HG02884 (cell line): ENCODE data around the gene ITPR1.

Experiments
- ATAC-seq: cut with Tn5 transposase; IDR thresholded peaks from one replicate; pipeline ENCODE4 v1.9.1; 2021; ENCODE audit warnings: mild to moderate bottlenecking, moderate library complexity; ENCODE audit not compliant: unreplicated experiment

Gene ITPR1

DNA sequence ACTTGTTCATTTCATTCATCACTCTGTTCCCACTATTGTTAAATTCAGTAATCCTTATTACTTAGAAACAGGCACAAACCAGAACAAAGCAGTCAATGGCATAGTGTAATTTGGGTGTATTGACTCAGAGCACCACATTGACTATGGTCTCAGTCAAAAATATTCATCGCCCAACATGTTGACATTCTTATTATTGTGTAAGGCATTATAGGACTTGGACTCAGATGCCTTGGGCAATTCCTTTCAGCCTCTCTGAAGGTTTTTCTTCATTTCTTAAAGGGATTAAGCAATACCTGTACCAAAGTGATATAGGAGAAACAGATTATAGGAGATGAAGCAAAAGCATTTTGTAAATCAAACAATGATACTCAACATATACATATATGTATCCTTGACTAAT is 371.4 kb downstream of the ITPR1 start:
- ATAC-seq, result no peak

DNA sequence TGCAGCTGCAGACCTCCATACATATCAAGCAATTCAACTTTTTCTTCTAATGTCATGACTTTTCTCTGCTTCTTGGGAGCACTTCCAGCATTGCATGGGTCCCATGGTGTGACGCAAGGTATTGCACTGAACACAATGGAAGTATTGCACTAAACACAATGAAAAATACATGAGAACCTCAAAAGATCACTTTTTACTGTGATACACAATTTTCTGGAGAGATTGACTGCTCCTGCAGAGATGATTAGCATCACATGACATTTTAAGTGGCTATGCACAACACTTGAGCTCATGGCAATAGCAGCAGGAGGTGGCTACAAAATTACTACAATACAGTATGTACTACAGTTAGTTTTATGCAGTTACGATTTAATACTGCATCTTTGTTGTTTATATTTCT is 372.6 kb downstream of the ITPR1 start:
- no peak for ATAC-seq

DNA sequence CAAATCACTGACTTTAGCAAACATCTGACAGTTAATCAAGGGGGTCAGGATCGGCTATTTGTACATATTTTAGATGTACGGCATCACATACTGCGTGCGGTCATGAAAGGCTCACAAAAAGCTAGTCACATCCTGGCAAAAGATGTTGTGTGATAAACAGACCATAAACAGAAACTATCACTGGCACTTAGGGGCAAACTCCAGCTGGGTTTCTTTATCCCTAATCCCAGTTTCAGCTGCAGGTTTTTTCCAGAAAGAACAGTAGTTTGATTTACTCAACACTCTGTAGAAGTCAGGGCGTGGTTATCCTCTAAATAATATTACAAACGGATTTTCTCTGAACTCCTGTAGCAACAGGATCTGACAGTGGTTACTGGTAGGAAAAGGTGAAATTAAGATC is 373.7 kb downstream of the ITPR1 start:
- no peak for ATAC-seq

DNA sequence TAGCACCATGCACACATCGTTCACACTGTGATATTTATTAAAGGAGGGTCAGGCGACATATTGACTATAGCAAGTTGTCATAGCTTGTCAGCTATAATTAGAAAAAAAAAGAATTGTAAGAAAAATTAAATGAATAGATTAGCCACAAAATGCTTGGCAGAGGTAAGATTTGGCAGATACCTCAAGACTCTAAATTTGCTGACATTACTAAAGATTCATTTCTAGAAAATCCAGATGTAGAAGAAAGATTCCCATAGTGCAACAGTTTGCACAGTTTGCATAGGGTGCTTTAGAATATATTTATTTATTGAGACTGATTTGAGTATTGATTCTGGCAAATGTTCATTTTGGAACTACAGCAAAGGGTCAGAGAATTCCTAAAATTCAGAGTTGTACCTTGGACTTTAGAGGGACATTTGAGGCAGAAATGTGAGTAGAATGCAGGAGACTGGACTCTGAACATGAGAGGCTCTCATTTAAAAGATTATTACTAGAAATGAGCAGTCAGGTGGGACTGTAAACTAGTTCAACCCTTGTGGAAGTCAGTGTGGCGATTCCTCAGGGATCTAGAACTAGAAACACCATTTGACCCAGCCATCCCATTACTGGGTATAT is 384.1 kb downstream of the ITPR1 start:
- no peak for ATAC-seq

DNA sequence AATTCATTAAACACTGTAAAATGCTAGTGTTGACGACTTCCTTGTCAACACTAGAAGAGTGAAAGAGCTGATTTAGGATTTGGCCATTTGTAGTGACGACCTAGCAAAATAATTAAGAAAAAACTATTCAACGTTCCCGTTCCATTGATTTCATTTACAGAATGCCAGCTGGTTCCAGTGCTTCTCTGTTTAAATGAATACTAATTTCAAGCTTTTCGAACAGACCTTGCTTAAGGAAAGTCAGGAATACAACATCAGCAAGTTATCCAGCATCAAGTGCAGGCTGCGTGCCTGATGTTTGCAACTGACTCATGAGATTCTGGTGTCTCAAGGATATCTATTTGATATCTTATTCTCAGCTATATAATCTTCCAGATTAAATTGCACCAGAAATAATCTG is 387.7 kb downstream of the ITPR1 start:
- no peak for ATAC-seq

DNA sequence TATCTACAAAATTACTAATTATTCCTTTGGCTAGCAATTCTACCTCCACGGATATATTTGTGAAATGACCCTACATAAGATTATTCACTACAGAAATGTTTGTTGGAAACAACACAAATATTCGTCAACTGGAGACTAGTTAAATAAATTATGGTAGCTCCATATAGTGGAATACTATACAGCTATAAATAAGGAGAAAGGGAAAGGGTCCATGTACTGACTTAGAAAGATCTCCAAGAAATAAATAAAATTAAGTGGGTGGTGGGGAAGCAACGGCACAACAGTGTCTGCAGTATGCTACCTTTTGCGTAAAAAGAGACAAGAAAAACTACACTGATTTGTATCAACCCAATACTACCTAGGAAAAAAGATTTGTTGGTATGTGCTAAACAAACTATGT is 389.4 kb downstream of the ITPR1 start:
- ATAC-seq, result no peak

DNA sequence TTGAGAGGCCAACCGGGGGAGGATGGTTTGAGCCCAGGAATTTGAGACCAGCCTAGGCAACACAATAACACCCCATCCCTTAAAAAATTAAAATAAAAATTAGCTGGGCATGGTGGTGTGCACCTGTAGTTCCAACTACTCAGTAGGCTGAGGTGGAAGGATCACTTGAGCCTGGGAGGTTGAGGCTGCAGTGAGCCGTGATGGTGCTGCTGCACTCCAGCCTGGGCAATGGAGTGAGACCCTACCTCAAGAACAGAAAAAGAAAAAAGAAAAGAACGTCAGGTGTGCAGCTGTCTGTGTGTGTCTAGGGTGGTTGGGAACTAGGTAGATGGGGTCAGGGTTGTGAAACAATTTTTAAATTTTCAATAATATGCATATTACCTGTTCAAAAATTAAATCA is 389.9 kb downstream of the ITPR1 start:
- ATAC-seq, result no peak

DNA sequence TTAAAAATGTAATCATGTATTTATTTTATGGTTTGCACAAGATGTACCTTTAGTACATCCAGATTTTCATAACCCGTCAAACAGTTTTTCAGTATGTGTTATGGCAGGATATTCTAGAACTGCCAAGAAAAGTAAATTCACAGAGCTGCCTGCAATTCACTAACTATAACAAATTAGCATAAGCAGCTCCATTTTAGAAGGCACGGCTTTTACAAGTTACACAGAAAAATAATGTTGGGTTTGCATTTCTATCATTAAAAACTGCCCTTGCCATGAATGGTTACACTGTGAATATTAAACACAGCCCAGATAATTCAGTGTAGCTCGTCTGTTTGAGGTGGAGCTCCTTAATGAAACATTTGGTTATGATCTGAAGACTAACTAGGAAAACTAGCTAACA is 391.7 kb downstream of the ITPR1 start:
- no peak for ATAC-seq

DNA sequence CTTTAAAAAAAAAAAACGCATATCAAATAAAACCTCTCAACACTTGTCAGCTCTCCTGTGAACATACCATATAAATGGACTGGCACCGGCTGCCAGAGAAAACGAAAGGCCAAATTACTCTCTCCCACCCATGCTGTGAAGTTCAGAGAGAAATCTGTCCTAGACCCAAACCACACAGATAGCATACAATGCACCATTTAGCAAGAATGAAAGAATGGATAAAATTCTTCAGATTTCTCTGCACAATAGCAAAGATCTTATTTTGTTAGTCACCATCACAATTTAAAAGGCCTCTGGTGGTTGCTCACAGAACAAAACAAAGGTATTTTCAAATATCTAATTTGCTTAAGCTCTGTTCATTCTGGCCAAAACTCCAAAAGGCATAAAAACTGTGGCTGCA is 392.2 kb downstream of the ITPR1 start:
- ATAC-seq, result no peak

DNA sequence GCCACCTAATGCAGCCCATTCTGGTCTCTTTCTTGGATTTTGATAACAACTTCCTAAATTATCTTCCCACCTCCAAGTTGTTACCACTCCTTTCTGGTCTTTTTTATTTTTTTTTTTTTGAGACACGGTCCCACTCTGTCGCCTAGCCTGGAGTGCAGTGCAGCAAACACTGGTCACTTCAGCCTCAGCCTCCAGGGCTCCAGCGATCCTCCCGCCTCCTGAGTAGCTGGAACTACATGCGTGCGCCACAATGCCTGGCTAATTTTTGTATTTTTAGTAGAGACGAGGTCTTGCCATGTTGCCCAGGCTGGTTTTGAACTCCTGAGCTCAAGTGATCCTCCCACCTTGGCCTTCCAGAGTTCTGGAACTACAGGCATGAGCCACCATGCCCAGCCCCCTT is 393.3 kb downstream of the ITPR1 start:
- no peak for ATAC-seq

DNA sequence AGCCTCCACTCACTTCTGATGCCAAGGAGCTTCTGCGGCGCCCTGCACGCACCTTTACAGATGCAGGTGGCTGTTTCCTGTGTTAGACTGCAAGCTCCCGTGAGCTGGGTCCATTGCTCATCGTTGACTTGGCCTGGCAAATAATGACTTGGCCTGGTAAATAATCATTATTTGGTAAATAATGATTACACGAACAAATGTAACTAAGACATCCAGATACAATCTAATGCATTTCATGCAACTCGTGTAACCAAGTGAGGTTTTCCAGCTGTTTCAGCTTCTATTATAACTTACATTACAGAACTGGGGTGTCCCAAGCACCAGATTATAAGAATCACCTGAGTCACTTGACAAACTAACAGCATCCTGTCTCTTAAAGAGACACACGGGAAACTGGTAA is 394.0 kb downstream of the ITPR1 start:
- ATAC-seq, result no peak

DNA sequence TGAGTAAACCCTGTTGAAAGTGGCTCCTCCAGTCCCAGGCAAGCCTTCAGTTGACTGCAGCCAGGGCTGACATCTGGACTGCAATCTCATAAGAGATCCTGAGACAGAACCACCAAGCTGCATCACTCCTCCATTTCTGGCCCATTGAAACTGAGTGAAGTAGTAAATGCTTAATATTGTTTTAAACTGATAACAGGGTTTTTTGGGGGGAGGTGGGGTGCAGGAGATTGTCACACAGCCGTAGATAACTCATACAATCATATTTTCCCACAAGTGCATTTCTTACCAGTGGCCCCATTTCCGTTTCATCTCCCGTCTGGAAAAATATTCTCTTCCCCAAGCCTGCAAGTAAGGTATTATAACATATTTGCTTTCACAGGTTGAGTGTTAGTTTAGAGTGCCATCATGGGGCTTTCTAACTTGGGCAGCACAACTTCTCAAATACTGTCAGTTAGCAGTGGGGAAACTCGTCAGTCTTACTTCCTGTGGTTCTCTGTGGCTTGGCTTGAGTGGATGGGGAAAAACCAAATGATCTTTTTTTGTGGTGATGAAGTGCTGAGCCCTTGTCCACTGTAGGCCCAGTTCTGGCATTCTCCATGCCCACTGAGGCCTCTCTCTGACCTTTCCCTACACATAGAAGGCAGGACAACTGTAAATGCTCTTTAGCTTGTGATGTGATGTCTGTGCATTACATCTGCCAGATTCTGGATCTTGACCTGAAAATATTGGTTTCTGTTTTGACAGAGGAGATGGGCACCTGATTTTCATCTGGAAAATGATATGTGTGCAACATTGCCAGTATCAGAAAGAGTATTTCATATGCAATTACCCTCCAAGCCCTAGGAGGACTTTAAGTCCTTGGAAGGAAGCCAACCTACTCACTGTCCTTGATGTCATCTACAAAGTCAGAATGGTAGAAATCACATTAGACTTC is 396.0 kb downstream of the ITPR1 start:
- peak; percentile 92 for ATAC-seq

DNA sequence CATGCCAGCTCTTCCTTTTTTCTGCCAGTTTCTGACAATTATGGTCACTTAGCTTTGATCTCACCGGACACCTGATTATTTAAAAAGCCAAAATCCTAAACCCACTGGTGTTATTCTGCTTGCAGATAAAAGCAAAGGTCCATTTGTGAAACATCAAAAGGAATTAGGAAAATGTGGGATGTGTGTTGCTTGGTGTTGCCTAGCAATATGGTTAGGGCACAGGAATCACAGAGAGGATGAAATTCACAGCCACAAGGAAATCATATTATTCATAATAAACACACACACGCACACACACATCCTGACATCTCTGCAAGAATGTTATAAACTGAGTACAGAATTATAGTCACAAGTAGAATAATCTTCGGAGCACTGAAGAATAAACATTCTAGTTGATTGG is 396.7 kb downstream of the ITPR1 start:
- ATAC-seq, result no peak

DNA sequence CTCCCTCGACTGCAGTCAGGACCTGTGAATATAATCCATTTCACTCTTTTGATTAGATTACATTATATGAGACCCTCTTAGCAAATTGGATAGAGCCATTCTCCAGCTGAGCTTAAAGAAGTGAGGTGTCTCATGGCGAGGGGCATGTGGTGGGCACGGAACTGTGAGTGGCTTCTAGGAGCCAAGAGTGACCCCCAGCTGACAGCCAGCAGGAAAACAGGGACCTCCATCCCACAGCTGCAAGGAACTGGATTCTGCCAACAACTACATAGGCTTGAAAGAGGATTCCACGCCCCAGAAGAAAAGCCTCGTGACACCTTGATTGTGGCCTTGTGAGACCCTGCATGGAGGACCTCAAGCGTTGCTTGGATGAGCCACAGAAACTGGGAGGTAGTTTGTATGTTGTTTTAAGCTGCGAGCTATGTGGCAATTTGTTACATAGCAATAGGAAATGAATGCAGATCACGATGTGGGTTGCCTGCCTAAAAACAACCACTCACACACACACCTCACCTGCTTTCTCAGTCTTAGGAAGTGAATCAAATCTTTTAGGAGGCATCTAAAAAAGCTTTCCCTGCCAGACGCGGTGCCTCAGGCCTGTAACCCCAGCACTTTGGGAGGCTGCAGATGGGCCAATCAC is 401.9 kb downstream of the ITPR1 start:
- no peak for ATAC-seq

DNA sequence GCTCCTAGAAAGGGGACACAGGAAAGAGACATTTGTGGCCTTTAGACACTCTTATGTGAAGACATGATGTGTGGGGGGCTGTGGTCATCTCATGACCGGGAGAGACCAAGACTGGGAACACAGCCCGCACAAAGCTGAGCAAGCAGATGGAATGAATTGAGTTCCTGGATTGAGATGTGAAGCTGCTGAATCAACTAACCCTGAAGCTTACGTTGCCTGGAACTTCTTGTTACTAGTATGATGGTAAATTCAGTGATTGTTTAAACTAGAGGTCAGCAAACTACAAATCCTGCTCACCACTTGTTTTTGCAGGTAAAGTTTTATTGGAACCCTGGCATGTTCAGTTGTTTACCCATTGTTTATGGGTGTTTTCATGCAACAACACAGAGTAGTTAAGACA is 402.7 kb downstream of the ITPR1 start:
- no peak for ATAC-seq
